GM12873 (cell line): ENCODE data around the gene HSPH1.

ENCODE experiments used
- CTCF ChIP-seq: IDR thresholded peaks from 2 replicates; pipeline ENCODE4 v1.5.1; 2012; ENCODE audit warnings: low read depth, mild to moderate bottlenecking, moderate library complexity, low read length, control low read depth; ENCODE audit not compliant: insufficient read depth; ENCODE audit errors: missing control alignments

HSPH1 gene

GRCh38 chr13:31200637-31200971 lies 38.9 kb upstream of the HSPH1 start:
- no peak for TF ChIP-seq CTCF

- TF ChIP-seq CTCF = peak; percentile 86
These were observed 38.3 kb upstream of the HSPH1 start, which contains the start of gene B3GLCT for GRCh38 chr13:31199849-31200636. Gene B3GLCT, plus strand, starts transcription at chr13:31199975. Its CDS starts 110 bp downstream, at chr13:31200085.

- no peak for TF ChIP-seq CTCF
These were observed 37.8 kb upstream of the HSPH1 start for GRCh38 chr13:31199527-31199848.

- no peak for TF ChIP-seq CTCF
These were observed 36.8 kb upstream of the HSPH1 start for GRCh38 chr13:31198519-31198918.

GRCh38 chr13:31196992-31197391 lies 35.3 kb upstream of the HSPH1 start:
- no peak for TF ChIP-seq CTCF

- no peak for TF ChIP-seq CTCF
These were observed 33.9 kb upstream of the HSPH1 start for GRCh38 chr13:31195616-31196015.

GRCh38 chr13:31192306-31192705 lies 30.6 kb upstream of the HSPH1 start:
- no peak for TF ChIP-seq CTCF
